HepG2 (cell line): ENCODE results near the gene MTG1. TPM values are rescaled to one million over a fixed set of nuclear protein-coding genes. Genes with fewer than 3 reads are reported as not detected.

Experiments used
- ATAC-seq: fragments of 200-7000 bp; cut with Tn5 transposase; 3 replicates; pipeline ENCODE4 v1.9.1; 2020; ENCODE audit warnings: mild to moderate bottlenecking, moderate library complexity
- BruUV-seq: library from RNA; stranded (reverse); fragments of 400-500 nt; replicated peaks from 2 replicates; lab custom pipeline; 2021; lab: Mats Ljungman, UMichigan
- CTCF ChIA-PET: fragments of 300-600 bp; formaldehyde crosslinking; extraction: SDS; loops from one replicate; lab custom pipeline; 2021; ENCODE audit warnings: low total read pairs, inconsistent platforms, low intra/inter-chr PET ratio; lab: Yijun Ruan, JAX
- POLR2A ChIA-PET: fragments of 350-600 bp; sonication (Branson Sonifier 250); formaldehyde crosslinking; loops from one replicate; lab custom pipeline; 2020; ENCODE audit warnings: antibody characterized with exemption, inconsistent platforms; lab: Yijun Ruan, JAX
- DNase-seq: peaks from one replicate; pipeline ENCODE4 v3.0.0-alpha.2; 2015; ENCODE audit warnings: low spot score
- FAIRE-seq: peaks from 3 replicates; lab custom pipeline; 2011; peaks lifted over from hg19 to GRCh38; lab: Jason Lieb, UNC
- H2AFZ ChIP-seq: one replicate; pipeline ENCODE4 v1.6.1; 2011; ENCODE audit warnings: low read length, inconsistent platforms
- H3K27ac ChIP-seq: fragments of 300-600 bp; 3 replicates; pipeline ENCODE4 v1.8.0; 2011; ENCODE audit warnings: mixed run types, mild to moderate bottlenecking, mixed read lengths, low read length, inconsistent platforms; ENCODE audit not compliant: insufficient read depth; ENCODE audit errors: extremely low read length
- H3K27me3 ChIP-seq, 2 experiments: fragments of 200-600 bp in 1 of 2; 2 replicates in 1 of 2; 3 replicates in 1 of 2; pipeline versions ENCODE4 v1.6.0 to v1.8.0; 2011; ENCODE audit warnings: low read length in 2 of 2, mild to moderate bottlenecking in 2 of 2, moderate library complexity in 2 of 2, inconsistent platforms in 1 of 2; ENCODE audit not compliant: insufficient read depth in 2 of 2, control insufficient read depth in 1 of 2
- H3K36me3 ChIP-seq, 2 experiments: fragments of 200-600 bp in 1 of 2; replicated peaks in 1 of 2; 2 replicates in 1 of 2; 3 replicates in 1 of 2; pipeline versions ENCODE4 v1.5.1 to v1.8.0; 2011; ENCODE audit warnings: low read length in 2 of 2, inconsistent platforms in 1 of 2; ENCODE audit not compliant: insufficient read depth in 2 of 2, control insufficient read depth in 1 of 2
- H3K4me1 ChIP-seq: 2 replicates; pipeline ENCODE4 v1.5.1; 2012; ENCODE audit warnings: low read length, inconsistent platforms; ENCODE audit not compliant: insufficient read depth
- H3K4me2 ChIP-seq: 2 replicates; pipeline ENCODE4 v1.6.0; 2011; ENCODE audit warnings: low read depth, low read length, inconsistent platforms
- H3K4me3 ChIP-seq, 3 experiments: fragments of 200-600 bp in 1 of 3; sonication (generic), shearing (Covaris generic) in 1 of 3; replicated peaks in 1 of 3; 2 replicates each; pipeline ENCODE4 v1.5.1; 2011 to 2016; ENCODE audit warnings: low read length in 3 of 3, inconsistent platforms in 2 of 3, low read depth in 2 of 3, mild to moderate bottlenecking in 2 of 3, control low read depth in 1 of 3, mixed read lengths in 1 of 3; ENCODE audit not compliant: insufficient read depth in 1 of 3
- H3K79me2 ChIP-seq: one replicate; pipeline ENCODE4 v1.6.1; 2011; ENCODE audit warnings: low read length, inconsistent platforms; ENCODE audit not compliant: insufficient read depth
- H3K9ac ChIP-seq: 2 replicates; pipeline ENCODE4 v1.6.0; 2011; ENCODE audit warnings: mild to moderate bottlenecking, low read depth, low read length, inconsistent platforms; ENCODE audit not compliant: insufficient read depth
- H3K9me3 ChIP-seq: 2 replicates; pipeline ENCODE4 v1.5.1; 2012; ENCODE audit warnings: mild to moderate bottlenecking, low read length
- H4K20me1 ChIP-seq: 2 replicates; pipeline ENCODE4 v1.6.0; 2011; ENCODE audit warnings: inconsistent platforms, mild to moderate bottlenecking, low read length, moderate library complexity; ENCODE audit not compliant: insufficient read depth
- AGO2 ChIP-seq: fragments of 200-400 bp; formaldehyde crosslinking; optimal IDR thresholded peaks from 2 replicates; pipeline ENCODE3; 2017; ENCODE audit warnings: mild to moderate bottlenecking, low read depth, low read length, moderate library complexity
- RBFOX2 ChIP-seq: fragments of 200-400 bp; formaldehyde crosslinking; IDR thresholded peaks from 2 replicates; pipeline ENCODE4 v1.6.1; 2017; ENCODE audit warnings: low read depth, mild to moderate bottlenecking, low read length
- SATB2 ChIP-seq: sonication (generic); formaldehyde crosslinking; IDR thresholded peaks from 2 replicates; pipeline ENCODE4 v1.5.0; 2020; ENCODE audit warnings: missing genetic modification reagents
- SIN3B ChIP-seq: fragments of 150-350 bp; IDR thresholded peaks from 2 replicates; pipeline ENCODE4 v1.6.1; 2014; ENCODE audit warnings: low read length
- U2AF1 ChIP-seq: fragments of 200-400 bp; formaldehyde crosslinking; optimal IDR thresholded peaks from 2 replicates; pipeline ENCODE3; 2017; ENCODE audit warnings: mild to moderate bottlenecking, low read depth, low read length
- ZSCAN22 ChIP-seq: sonication (generic); formaldehyde crosslinking; IDR thresholded peaks from 2 replicates; pipeline ENCODE4 v1.4.0; 2020; ENCODE audit warnings: mild to moderate bottlenecking, missing genetic modification reagents
- WGBS: methylation state at CpG from one replicate; pipeline ENCODE4 v1.1.6; 2017; ENCODE audit warnings: low lambda C conversion rate; 5-methylcytosine and 5-hydroxymethylcytosine counted together
- in situ Hi-C: cut with HindIII; loops from 2 replicates; pipeline ENCODE4 v1.10.0; 2017; ENCODE audit warnings: low pct_unique_long_range_greater_than_20kb; ENCODE audit not compliant: extremely low pct_ligation_motif_present
- intact Hi-C: fragments of 100-400 bp; cut with micrococcal nuclease; formaldehyde crosslinking; loops from one replicate; pipeline ENCODE4 v1.10.0; 2022; ENCODE audit not compliant: unreplicated experiment
- polyA plus RNA-seq, 8 experiments: library from polyadenylated mRNA; depleted of rRNA in 3 of 8; stranded (reverse) in 7 of 8; unstranded in 1 of 8; fragments of >200 nt; fragmentation: Illumina TruSeq in 4 of 8; extraction: Trizol in 4 of 8; gene quantifications; 2 replicates each; pipeline versions ENCODE4 v1.2.1 to v1.2.3, GENCODE V29; 2011 to 2016; ENCODE audit warnings: low read depth in 4 of 8, missing spikeins in 1 of 8, mixed read lengths in 1 of 8; ENCODE audit not compliant: insufficient read depth in 1 of 8
- total RNA-seq, 5 experiments: library from RNA; depleted of rRNA; stranded (reverse); fragments of >200 nt; fragmentation: Illumina TruSeq; extraction: Trizol; gene quantifications; 2 replicates each; pipeline ENCODE4 v1.2.3, GENCODE V29; 2016; ENCODE audit warnings: low read depth in 1 of 5
- TF ChIP-seq, protein P1 (sequence below): sonication (generic); formaldehyde crosslinking; IDR thresholded peaks from 2 replicates; pipeline ENCODE4 v1.5.0; 2020; ENCODE audit warnings: missing genetic modification reagents
- TF ChIP-seq, protein P2 (sequence below): sonication (generic); formaldehyde crosslinking; IDR thresholded peaks from 2 replicates; pipeline ENCODE4 v1.4.0; 2020; ENCODE audit warnings: missing genetic modification reagents
- TF ChIP-seq, protein P3 (sequence below): sonication (generic); formaldehyde crosslinking; IDR thresholded peaks from 2 replicates; pipeline ENCODE4 v1.4.0; 2020; ENCODE audit warnings: mild to moderate bottlenecking, missing genetic modification reagents
- TF ChIP-seq, protein P4 (sequence below): sonication (generic); formaldehyde crosslinking; IDR thresholded peaks from 2 replicates; pipeline ENCODE4 v1.4.0; 2020; ENCODE audit warnings: mild to moderate bottlenecking, missing genetic modification reagents
- TF ChIP-seq, protein P5 (sequence below): sonication (generic); formaldehyde crosslinking; IDR thresholded peaks from 2 replicates; pipeline ENCODE4 v1.8.1; 2023; ENCODE audit warnings: mild to moderate bottlenecking, missing genetic modification reagents

MTG1 gene
- total and polyA plus RNA-seq, 2 of the 13 experiments (the other 11 are each of a cell fraction or from before 2014, with no cell fraction given): 42.0 to 103 TPM

DNA sequence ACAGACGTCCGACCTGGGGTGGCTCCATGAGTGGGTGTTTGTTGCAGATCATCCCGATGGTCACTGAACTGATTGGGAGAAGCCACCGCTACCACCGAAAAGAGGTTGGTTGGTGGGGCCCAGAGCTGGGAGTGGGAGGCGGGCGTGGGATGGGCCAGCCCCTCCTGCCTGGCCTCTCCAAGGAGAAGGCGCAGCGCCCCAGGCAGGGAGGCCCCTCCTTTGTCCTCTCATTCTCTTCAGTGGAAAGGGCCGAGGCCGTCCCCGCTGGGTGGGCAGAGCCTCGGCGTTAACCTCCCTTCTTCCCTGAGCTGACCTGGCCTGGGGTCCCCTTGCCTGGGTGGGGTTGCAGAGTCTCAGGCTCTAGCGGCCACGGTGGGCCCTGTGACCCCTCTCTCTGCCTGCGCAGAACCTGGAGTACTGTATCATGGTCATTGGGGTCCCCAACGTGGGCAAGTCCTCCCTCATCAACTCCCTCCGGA, 5.2 kb downstream of the MTG1 start:
- no peak overlapping the region for H3K9ac ChIP-seq
- ATAC-seq (no peak), DNase-seq (no peak)
- TF ChIP-seq AGO2 (peak; percentile 38), SATB2 (no peak), SIN3B (no peak), RBFOX2 (0 out of 2 replicates have a peak, but pooled peaks have one; percentile 32), ZSCAN22 (no peak), U2AF1 (no peak)
- TF ChIP-seq, protein P1, sequence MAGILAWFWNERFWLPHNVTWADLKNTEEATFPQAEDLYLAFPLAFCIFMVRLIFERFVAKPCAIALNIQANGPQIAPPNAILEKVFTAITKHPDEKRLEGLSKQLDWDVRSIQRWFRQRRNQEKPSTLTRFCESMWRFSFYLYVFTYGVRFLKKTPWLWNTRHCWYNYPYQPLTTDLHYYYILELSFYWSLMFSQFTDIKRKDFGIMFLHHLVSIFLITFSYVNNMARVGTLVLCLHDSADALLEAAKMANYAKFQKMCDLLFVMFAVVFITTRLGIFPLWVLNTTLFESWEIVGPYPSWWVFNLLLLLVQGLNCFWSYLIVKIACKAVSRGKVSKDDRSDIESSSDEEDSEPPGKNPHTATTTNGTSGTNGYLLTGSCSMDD (CRISPR knock-in tag): no peak
- TF ChIP-seq, protein P2, sequence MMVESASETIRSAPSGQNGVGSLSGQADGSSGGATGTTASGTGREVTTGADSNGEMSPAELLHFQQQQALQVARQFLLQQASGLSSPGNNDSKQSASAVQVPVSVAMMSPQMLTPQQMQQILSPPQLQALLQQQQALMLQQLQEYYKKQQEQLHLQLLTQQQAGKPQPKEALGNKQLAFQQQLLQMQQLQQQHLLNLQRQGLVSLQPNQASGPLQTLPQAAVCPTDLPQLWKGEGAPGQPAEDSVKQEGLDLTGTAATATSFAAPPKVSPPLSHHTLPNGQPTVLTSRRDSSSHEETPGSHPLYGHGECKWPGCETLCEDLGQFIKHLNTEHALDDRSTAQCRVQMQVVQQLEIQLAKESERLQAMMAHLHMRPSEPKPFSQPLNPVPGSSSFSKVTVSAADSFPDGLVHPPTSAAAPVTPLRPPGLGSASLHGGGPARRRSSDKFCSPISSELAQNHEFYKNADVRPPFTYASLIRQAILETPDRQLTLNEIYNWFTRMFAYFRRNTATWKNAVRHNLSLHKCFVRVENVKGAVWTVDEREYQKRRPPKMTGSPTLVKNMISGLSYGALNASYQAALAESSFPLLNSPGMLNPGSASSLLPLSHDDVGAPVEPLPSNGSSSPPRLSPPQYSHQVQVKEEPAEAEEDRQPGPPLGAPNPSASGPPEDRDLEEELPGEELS (CRISPR knock-in tag): no peak
- TF ChIP-seq, protein P3, sequence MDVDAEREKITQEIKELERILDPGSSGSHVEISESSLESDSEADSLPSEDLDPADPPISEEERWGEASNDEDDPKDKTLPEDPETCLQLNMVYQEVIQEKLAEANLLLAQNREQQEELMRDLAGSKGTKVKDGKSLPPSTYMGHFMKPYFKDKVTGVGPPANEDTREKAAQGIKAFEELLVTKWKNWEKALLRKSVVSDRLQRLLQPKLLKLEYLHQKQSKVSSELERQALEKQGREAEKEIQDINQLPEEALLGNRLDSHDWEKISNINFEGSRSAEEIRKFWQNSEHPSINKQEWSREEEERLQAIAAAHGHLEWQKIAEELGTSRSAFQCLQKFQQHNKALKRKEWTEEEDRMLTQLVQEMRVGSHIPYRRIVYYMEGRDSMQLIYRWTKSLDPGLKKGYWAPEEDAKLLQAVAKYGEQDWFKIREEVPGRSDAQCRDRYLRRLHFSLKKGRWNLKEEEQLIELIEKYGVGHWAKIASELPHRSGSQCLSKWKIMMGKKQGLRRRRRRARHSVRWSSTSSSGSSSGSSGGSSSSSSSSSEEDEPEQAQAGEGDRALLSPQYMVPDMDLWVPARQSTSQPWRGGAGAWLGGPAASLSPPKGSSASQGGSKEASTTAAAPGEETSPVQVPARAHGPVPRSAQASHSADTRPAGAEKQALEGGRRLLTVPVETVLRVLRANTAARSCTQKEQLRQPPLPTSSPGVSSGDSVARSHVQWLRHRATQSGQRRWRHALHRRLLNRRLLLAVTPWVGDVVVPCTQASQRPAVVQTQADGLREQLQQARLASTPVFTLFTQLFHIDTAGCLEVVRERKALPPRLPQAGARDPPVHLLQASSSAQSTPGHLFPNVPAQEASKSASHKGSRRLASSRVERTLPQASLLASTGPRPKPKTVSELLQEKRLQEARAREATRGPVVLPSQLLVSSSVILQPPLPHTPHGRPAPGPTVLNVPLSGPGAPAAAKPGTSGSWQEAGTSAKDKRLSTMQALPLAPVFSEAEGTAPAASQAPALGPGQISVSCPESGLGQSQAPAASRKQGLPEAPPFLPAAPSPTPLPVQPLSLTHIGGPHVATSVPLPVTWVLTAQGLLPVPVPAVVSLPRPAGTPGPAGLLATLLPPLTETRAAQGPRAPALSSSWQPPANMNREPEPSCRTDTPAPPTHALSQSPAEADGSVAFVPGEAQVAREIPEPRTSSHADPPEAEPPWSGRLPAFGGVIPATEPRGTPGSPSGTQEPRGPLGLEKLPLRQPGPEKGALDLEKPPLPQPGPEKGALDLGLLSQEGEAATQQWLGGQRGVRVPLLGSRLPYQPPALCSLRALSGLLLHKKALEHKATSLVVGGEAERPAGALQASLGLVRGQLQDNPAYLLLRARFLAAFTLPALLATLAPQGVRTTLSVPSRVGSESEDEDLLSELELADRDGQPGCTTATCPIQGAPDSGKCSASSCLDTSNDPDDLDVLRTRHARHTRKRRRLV (CRISPR knock-in tag): no peak
- TF ChIP-seq, protein P4, sequence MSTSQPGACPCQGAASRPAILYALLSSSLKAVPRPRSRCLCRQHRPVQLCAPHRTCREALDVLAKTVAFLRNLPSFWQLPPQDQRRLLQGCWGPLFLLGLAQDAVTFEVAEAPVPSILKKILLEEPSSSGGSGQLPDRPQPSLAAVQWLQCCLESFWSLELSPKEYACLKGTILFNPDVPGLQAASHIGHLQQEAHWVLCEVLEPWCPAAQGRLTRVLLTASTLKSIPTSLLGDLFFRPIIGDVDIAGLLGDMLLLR (CRISPR knock-in tag): no peak
- TF ChIP-seq, protein P5, sequence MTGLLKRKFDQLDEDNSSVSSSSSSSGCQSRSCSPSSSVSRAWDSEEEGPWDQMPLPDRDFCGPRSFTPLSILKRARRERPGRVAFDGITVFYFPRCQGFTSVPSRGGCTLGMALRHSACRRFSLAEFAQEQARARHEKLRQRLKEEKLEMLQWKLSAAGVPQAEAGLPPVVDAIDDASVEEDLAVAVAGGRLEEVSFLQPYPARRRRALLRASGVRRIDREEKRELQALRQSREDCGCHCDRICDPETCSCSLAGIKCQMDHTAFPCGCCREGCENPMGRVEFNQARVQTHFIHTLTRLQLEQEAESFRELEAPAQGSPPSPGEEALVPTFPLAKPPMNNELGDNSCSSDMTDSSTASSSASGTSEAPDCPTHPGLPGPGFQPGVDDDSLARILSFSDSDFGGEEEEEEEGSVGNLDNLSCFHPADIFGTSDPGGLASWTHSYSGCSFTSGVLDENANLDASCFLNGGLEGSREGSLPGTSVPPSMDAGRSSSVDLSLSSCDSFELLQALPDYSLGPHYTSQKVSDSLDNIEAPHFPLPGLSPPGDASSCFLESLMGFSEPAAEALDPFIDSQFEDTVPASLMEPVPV (CRISPR knock-in tag): no peak
- TF ChIP-seq, all 625 proteins: peak for 2
- ChIA-PET POLR2A (no interaction called here), CTCF (no interaction called here)
- 97% methylated on average over 16 of the region's 19 CpGs for WGBS
- no peaks in the 10 kb centered on the region for H3K9me3 ChIP-seq
- no peak for FAIRE-seq
- no peak overlapping the region for H2AFZ ChIP-seq
- H3K79me2 ChIP-seq: peaks cover 17% of the 10 kb centered on the region
- in situ Hi-C loops (no loop called here), intact Hi-C loops (no loop called here)
- H3K4me1 ChIP-seq: peaks cover 13% of the 10 kb centered on the region
- no peak overlapping the region for H3K4me3 ChIP-seq
- H4K20me1 ChIP-seq: no peaks in the 10 kb centered on the region
- H3K27me3 ChIP-seq: no peaks in the 10 kb centered on the region; a peak in 1 of 5 replicates
- no peak overlapping the region for H3K27ac ChIP-seq
- no TSS peak for BruUV-seq
- peaks cover 7 to 56% of the 10 kb centered on the region in 2 experiments; a peak in 4 of 5 replicates for H3K36me3 ChIP-seq
- no peak overlapping the region for H3K4me2 ChIP-seq
